ENCODE measurements around the gene RPTN.

DNA sequence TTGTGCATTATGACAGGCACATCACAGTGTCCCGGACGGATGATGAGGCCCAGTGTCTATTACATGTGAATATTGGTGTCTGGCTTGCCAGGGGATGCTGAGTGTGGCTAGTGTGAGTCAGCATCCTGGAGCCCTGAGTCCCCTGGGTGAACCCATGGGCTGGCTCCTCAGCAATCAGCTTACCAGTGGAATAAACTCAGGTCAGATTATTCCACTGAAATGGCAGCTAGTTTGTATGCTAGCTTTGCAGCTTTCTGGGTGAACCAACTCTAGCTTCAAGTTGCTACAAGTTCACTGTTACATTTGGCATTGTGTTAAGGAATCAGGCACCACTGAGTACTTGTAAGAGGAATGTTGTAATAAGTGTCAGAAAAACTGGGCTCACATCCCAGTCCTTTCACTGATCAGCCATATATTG lies 23.9 kb upstream of the RPTN start:
- TF ChIP-seq CTCF (conservative IDR thresholded peaks at IDR 0.05) (no peak), ZFX (IDR thresholded peaks at IDR 0.05) (no peak)
